NOMO-1 treated with dmso at 0.1 percent for 144 hours (cell line): ENCODE results near the gene LRRIQ1.

ENCODE experiments used
- DNase-seq: peaks from one replicate; lab custom pipeline; 2025; ENCODE audit not compliant: unreplicated experiment; lab: John Stamatoyannopoulos, UW

Gene LRRIQ1

DNA sequence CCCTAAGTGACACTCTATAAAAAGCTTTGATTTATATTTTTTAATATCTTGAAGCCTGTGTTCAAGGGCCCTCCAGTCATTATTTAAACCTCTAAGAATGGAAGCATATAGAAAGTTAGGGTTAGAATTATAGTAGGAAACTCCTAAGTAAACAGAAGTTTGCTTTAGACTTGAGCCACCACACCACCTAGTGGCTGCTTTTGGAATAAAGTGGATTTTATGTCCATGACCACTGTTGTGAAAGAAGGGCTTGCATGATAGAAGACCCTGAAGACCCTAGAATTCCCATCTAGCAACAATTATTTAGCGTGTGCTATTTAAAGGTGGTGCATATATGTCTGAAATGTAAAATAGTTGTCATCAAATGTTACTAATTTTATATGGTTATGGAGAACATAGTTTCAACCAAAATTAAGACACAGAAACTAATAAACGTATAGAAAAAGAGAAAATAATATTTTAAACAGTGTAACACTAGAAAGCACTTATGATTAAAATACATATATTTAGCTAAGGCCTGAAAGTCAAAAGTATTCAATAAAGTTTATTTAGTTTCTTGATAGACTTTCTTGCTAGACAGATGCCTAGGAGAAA is 21.3 kb downstream of the LRRIQ1 start:
- DNase-seq, result no peak

DNA sequence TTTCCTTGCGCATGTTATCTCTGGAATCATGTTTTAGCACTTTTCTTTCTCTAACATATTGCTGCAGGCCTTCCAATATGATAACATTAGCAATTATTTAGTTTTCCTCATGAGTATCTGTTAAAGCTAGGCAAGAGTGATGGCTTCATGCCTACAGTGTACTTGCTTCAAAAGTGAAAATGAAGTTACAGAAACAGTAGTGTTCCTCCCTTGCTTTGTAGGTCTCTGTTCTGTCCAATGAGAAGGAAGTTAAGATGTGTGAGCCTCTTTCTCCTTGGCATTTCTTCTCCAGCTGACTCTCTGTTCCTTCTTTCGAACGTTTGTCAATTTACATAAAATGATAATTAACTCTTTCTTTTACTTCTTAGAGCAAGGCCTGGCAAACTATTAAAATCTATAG is 22.2 kb downstream of the LRRIQ1 start:
- DNase-seq, result no peak

DNA sequence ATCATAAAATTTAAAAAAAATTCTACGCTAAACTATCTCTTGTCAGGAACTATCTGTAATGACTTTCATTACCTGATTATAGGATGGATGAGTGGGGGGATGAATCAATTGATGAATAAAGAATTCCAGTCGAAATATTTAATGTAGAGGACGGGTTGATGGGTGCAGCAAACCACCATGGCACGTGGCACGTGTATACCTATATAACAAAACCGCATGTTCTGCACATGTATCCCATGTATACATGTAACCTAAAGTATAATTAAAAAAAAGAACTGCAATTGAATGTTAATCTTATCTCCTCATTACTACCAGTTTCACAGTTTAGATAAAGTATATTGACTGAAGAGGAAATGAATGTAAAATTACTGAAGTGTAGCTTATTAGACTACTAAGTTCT is 23.4 kb downstream of the LRRIQ1 start:
- no peak for DNase-seq

DNA sequence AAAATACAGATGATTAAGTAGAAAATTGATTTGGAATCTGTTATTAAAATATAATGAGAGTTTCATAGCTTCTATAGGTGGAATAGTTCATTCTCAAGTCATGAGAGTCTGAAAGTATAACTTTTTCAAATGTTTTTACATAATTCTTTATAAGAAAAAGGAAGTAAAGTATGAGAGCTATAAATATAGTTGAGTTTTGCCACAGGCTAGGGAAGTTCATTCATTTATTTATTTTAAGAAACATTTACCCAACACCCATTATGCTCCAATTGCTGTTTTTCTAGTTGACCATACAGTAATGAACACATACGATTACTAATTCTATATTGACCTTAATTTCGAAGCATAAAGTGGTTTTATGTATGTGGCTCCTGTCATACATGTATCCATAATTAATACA is 24.8 kb downstream of the LRRIQ1 start:
- no peak for DNase-seq

DNA sequence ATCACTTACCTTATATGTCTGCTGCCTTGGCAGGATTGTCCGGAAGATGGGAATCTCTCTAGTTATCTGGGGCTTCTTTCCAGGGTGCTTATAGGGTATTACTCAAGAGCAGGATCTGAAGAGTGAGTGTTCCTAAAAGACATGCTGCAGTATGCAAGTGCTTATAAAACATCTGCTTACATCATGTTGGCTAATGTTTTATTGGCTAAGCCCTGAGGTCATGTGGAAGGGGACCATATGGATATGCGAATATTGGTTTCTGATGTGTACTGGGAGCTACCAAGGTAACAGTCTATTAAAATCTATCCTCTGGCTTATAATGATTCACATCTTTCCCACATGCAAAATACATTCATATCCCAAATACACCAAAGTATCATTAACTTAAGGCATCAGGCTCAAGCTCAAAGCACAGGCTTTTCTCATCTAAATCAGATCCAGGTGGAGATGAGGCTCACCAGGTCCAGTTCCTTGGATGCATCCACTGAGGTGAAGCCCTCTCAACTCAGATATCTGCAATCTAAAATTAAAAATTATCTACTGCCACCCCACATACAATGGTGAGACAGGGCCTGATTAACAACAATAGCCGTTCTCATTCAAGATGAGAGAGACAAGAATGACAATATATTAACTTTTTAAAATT is 29.8 kb downstream of the LRRIQ1 start:
- no peak for DNase-seq

DNA sequence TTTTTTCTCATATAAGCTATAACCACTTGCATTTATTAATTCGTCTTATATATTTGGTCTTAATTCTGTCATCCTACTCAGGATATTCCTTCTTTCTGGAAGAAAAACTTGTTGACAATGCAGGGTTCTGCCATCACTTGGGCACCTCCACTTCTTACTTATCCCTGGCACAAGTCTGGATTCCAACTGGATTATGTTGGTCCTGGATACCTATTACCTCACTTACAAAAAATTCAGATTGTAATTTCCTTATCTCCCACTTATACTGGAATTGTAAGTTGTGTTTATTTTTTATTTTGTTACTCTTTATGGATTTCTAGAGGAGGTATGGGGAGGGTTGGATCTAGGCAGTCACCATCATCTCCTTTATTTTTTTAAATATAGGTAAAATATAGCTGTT is 36.7 kb downstream of the LRRIQ1 start:
- DNase-seq, result no peak

DNA sequence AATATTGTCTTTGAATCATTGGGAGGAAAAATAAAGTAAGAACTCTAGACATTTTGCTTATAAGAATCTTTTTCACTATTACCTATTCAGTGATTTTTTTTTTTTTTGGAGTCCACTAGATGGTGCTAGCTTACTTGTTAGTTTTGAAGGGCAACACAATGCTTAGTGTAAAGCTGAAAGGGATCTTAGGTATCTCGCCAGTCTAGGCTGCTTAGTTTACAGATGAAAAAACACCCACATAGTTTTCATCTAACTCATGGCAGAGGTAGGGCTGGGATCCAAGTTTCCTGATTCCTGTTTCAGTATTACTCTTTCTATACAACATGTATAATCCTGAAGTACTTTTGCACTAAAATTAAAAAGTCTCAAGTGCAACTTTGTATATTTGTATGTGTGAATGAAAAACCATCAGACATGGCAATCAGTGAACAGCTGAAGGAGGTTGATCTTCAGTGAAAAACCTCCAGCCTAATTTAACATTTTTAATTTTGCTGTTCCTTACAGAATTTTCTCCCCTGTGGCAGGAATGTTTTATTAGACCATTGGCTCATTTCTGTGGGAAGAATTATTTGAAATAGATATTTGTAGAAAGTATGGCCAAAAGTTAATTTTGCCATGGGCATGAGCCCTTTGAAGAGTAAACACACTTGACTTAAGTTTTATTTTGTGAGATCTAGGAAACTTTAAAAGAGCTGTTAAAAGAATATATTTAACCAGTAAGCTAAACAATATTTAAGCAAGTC is 40.7 kb downstream of the LRRIQ1 start:
- DNase-seq, result no peak

DNA sequence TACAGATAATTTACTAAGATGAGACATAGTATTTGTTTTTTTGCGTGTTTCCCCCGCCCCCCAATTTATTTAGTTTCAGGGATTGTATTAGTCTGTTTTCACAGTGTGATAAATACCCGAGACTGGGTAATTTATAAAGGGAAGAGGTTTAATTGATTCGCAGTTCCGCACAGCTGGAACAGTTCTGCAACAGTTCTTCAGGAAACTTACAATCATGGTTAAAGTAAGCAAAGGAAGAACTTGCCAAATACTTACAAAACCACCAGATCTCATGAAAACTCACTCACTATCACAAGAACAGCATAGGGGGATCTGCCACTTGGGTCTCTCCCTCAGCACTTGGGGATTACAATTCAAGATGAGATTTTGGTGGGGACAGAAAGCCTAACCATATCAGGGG is 48.9 kb downstream of the LRRIQ1 start:
- DNase-seq, result no peak

DNA sequence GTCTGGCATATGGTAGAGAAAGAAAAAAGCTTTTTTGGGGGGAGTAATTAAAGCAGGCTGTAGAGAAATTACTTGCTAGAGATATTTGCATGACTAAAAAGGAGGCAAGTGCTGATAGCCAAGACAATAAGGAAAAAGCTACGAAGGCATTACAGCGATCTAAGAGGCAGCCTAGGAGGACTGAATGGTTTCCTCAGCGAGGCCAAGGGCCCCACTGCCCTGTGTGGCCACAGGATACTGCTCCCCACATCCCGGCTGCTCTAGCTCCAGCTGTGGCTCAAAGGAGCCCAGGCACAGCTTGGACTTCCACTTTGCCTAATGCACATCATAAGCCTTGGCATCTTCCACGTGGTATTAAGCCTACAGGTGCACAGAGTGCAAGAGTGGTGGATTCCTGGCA is 53.6 kb downstream of the LRRIQ1 start:
- DNase-seq, result no peak

DNA sequence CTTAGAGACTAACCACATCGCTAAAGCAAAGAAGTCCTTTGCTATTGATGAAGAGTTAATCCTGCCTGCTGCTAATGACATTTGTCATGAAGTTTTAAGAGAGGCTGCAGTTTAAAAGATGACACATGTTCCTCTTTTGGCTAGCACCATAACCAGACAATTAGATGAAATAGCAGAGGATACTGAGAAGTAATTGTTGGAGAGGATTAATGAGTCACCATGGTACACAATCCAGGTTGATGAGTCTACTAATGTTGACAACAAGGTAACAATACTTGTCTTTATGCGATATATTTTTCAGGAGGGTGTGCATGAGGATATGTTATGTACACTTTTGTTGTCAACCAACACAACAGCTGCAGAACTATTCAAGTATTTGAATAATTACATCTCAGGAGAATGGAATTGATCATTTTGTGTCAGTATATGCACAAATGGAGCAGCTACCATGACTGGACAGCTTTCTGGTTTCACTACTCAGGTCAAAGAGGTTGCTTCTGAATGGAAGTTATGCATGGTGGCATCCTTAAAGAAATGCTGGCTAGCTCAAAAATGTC is 56.7 kb downstream of the LRRIQ1 start:
- DNase-seq, result no peak

DNA sequence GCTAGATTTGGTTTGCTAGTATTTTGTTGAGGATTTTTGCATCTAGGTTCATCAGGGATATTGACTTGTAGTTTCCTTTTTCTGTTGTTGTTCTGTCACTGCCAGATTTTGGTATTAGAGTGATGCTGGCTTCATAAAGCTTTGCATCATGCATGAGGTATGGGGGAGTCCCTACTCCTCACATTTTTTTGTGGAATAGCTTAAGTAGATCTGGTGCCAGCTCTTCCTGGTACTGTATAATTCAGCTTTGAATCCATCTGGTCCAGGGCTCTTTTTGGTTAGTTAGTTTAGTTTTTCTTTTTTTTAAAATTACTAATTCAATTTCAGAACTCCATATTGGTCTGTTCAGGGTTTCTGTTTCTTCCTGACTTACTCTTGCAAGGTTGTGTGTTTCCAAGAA is 59.4 kb downstream of the LRRIQ1 start:
- DNase-seq, result no peak

DNA sequence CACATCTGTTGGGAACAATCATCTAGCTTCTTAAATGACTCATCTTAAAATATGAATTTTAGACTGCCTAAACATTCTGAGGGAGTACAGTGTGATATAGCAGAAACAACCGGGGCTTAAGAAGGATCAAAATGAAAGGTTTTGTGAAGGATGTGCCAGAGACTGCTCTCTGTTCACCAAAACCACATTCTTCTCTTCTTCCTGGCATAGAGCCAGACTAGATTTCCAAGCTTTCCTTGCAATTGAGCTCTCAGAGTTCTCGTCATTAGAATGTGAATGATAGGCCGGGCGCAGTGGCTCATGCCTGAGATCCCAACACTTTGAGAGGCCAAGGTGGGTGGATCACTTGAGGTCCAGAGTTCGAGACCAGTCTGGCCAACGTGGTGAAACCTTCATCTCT is 94.5 kb downstream of the LRRIQ1 start:
- DNase-seq, result no peak

DNA sequence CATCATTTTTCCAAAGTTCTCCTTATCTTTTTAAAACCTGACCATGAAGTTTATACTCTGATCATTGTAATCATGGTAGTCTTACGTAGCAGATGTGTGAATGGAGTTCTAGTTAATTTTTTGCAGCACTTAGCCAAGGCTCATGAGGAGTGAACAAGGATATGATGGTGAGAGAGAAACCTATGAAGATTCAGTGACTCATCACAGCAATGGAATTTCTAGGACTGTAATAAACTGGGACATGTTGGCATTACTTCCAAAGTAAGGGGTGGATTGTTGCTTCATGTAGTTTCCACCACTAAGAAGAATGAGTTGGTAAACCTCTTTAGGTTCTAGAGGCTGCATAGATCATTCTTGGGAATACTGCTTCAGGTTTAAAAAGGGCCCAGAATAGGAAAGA is 102.7 kb downstream of the LRRIQ1 start:
- DNase-seq, result no peak

DNA sequence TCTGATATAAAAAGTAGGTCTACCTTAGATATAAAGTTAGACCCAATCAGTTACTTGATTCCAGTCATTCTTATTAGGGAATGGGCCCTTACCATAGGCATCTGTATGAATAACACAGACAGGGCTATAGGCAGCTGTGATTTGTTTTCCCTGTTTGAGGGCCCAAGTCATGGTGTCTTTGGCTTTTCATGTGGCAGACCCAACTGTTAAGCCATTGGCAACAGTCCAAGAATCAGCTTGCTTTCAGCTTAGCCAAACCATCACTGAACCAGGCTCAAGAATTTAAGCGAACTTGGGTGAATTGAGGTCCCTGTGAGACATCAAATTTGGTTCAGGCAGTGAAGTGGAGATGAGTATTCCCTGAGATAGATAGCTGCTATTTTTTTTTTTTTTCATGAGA is 111.2 kb downstream of the LRRIQ1 start:
- DNase-seq, result no peak

DNA sequence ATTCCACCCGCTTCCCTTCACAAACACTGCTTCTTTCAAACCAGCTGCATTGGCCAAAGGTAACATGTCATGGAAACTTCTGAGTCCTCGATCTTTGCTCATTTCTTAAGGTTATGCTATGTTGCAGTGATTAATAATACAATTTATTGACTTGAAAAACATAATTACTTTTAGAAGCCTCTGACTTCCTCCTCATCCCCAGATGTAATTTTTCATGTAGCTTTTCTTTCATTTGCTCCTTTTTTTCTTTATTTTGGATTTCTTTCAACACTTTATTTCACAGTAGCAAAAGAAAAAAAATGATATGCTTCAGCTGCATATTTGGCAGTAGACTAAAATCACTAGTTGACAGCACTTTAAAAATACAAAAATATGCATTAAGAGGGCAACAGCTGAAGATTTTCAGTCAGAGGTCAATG is 116.2 kb downstream of the LRRIQ1 start:
- no peak for DNase-seq

DNA sequence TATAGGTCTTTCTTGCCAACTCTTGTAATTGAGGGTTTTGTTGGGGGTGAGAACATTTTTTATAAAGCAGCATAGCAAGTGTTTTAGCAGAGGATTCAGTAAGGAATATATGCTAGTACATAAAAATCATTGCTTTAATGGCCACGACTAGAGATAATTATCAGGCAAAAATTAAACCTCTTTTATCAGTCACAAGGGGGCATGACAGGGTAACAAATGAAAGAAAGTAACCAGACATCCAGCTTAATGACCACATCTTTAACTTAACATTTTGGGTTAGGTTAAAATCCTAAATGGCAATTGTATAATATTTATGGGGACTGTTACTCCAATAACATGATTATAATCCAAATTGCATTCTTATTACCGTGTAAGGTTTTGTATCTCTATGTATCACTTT is 119.6 kb downstream of the LRRIQ1 start:
- no peak for DNase-seq

DNA sequence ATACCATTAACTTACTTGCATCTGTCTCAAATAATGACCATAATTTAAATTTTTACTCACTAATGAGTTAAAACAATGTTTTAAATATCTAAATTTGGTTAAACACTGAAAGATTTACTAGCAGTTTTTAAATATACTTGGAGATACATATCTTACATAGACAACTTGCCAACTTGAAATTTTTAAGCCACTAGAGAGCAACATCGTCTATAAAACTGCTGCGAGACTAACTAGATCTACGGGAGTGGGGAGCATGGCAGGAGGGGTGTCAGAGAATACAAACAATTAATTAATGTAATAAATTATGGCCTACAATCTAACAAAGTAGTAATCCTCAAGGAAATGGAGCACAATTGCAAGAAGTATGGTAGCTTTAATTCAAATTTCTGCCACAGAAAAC is 120.4 kb downstream of the LRRIQ1 start:
- DNase-seq, result no peak

DNA sequence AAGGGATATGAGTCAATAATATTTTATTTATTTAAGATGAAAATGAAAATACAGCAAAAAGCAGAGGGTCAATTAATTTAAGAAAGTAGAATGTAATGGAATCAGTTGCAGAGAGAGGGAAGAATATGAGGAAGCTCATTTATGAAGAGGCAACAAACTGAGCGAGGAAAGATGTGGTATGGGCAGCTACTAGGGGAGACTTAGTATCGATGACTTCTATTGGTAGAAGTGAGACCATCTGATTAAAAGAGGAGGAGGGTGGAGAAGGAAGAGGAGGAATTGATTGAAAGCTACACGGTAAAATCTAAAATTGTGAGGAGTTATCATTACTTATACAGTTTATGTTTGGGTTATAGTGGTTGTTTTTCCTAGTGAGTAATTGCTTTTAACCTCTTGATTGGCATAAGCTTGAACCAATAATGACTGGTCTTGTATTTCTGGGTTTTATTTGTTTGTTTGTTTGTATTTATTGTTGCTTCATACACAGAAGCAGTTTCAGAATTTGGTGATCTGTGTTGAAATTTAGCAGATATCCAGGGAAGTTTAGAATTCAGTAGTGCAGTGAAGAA is 121.0 kb downstream of the LRRIQ1 start:
- no peak for DNase-seq

DNA sequence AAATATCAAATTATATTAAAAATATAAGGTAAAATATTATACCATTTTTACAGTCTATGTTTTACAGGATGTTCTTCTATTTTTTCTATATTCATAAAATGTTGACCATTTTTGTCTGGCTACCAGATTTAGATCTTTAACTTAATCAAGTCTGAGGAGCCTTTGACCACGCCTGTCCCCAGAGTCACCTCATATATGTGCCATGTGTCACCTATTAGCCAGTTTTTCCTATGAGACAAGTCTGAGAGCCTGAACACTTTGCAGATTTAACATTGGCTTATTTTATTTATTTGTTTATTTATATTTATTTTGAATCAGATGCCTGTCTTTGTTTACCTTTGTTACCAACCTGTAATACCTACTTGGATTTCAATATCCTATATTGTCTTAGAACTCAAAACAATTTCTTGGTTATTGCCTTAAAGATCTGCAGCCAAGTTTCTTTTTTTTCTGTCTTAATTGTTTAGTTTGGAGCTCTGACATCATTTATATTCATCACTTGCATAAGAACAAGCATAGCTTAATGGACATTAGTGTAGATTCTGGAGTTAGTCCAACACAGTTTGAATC is 127.7 kb downstream of the LRRIQ1 start:
- no peak for DNase-seq

DNA sequence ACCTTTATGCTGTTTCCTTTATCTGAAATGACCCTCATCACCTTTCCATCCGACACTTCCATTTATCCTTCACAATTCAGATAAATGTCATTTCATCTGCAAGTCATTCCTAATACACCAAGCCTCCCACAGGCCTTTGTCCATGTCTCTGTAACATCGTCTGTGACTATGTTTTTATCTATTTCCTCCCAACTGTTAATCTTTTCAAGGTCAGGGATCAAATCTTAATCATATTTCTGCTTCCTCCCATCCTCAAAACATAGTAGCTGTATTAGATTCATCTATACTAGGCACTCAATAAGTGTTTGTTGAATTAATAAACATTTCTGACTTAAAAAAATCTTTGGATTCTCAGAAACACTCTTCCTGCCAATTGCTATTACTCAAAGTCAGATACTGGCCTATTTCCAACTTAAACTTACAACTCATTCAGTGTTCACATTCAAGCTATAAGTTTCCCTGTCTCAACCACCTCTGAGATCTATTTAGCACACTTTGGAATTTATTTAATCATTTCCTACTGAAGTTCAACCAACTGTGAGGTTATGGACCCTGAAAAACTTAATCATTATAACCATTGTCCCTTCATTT is 143.6 kb downstream of the LRRIQ1 start:
- no peak for DNase-seq

DNA sequence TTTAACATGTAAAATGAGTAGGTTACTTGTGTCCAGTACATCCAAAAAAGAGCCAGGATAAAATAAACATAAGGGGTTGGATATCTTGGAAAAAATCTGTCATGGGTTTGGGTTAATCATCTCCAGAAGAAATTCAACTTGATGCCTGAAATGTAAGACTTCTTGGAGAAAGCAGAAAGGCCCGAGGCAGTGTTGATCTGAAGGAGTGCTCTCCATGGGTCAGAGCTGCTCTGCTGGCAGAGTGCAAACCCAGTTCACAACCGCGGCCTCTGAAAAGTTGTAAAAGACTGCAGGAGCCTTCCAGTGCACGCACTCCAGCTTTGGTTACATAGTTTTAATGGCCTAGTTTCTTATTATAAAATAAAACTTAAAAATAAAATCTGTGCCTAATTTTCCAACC is 146.5 kb downstream of the LRRIQ1 start:
- no peak for DNase-seq
